Endodermal cell (in vitro differentiated cells): ENCODE results near the gene ZNF513. TPM values are rescaled to one million over a fixed set of nuclear protein-coding genes. Genes with fewer than 3 reads are reported as not detected.
A peak's percentile ranks its signal among the peaks of the same experiment; 100 is the strongest.

ENCODE experiments used
- DNase-seq: peaks from one replicate; pipeline ENCODE4 v3.0.0-alpha.2; 2017
- H3K27ac ChIP-seq: 2 replicates; pipeline ENCODE4 v1.5.1; 2013; ENCODE audit warnings: mild to moderate bottlenecking, low read depth, low read length, moderate library complexity
- H3K27me3 ChIP-seq: 2 replicates; pipeline ENCODE4 v1.6.1; 2013; ENCODE audit warnings: mild to moderate bottlenecking, low read length, moderate library complexity; ENCODE audit not compliant: insufficient read depth, control insufficient read depth, poor library complexity, severe bottlenecking
- H3K36me3 ChIP-seq: 2 replicates; pipeline ENCODE4 v1.7.0; 2013; ENCODE audit warnings: mild to moderate bottlenecking, low read length, moderate library complexity; ENCODE audit not compliant: control insufficient read depth, insufficient read depth
- H3K4me1 ChIP-seq: one replicate; pipeline ENCODE4 v1.7.0; 2013; ENCODE audit warnings: low read length; ENCODE audit not compliant: control insufficient read depth, insufficient read depth
- H3K4me3 ChIP-seq: 2 replicates; pipeline ENCODE4 v1.5.1; 2013; ENCODE audit warnings: mild to moderate bottlenecking, low read length, moderate library complexity
- H3K9ac ChIP-seq: 2 replicates; pipeline ENCODE4 v1.6.1; 2013; ENCODE audit warnings: mild to moderate bottlenecking, low read length, moderate library complexity; ENCODE audit not compliant: poor library complexity, severe bottlenecking; ENCODE audit errors: extremely low read depth
- H3K9me3 ChIP-seq: 2 replicates; pipeline ENCODE4 v1.6.1; 2013; ENCODE audit warnings: mild to moderate bottlenecking, low read length, moderate library complexity; ENCODE audit not compliant: control insufficient read depth
- H3K27ac Mint-ChIP-seq: 2 replicates; pipeline ENCODE4 v1.8.0; 2020; ENCODE audit warnings: mixed read lengths
- H3K27me3 Mint-ChIP-seq: 2 replicates; pipeline ENCODE4 v1.8.0; 2021; ENCODE audit warnings: mild to moderate bottlenecking, mixed read lengths; ENCODE audit not compliant: insufficient read depth
- H3K36me3 Mint-ChIP-seq: 2 replicates; pipeline ENCODE4 v1.8.0; 2020; ENCODE audit warnings: low read depth, mixed read lengths
- H3K4me1 Mint-ChIP-seq: 2 replicates; pipeline ENCODE4 v1.8.0; 2020; ENCODE audit warnings: mixed read lengths
- H3K4me3 Mint-ChIP-seq: 2 replicates; pipeline ENCODE4 v1.8.0; 2020; ENCODE audit warnings: mild to moderate bottlenecking, moderate library complexity, mixed read lengths
- H3K9me3 Mint-ChIP-seq: 2 replicates; pipeline ENCODE4 v1.8.0; 2020; ENCODE audit warnings: mild to moderate bottlenecking, mixed read lengths
- WGBS, 2 experiments: methylation state at CpG; one replicate each; pipeline versions ENCODE4 v1.1.5 to v1.1.7; 2013; ENCODE audit warnings: missing lambda C conversion rate in 2 of 2, mixed read lengths in 1 of 2; ENCODE audit not compliant: insufficient coverage in 1 of 2, insufficient read length in 1 of 2; 5-methylcytosine and 5-hydroxymethylcytosine counted together
- total RNA-seq, 2 donors: library from RNA; stranded (reverse); fragmentation: NEBNext Ultra II Directional in 1 of 2; extraction: Animal tissue kit (Norgen Biotek cat#: 25700) in 1 of 2; gene quantifications; 2 replicates in 1 of 2; 3 replicates in 1 of 2; pipeline ENCODE4 v1.2.1, GENCODE V29; 2021
- TF ChIP-seq, protein P1 (sequence below): fragments of 200-600 bp; sonication (generic); conservative IDR thresholded peaks from 2 replicates; pipeline ENCODE4 v1.5.0; 2021; ENCODE audit warnings: antibody characterized with exemption, mild to moderate bottlenecking

Gene ZNF513
- total RNA-seq, 2 donors from 2014 or later = 30.7 to 32.5 TPM

- no peak overlapping the region for H3K4me3 ChIP-seq
- Mint-ChIP-seq H3K36me3 (no peaks in the 10 kb centered on the region), H3K9me3 (peaks cover 2% of the 10 kb centered on the region), H3K4me1 (no peaks in the 10 kb centered on the region), H3K27ac (no peak overlapping the region), H3K4me3 (no peak overlapping the region), H3K27me3 (peaks cover 1% of the 10 kb centered on the region)
- no peaks in the 10 kb centered on the region for H3K4me1 ChIP-seq
- no peaks in the 10 kb centered on the region for H3K36me3 ChIP-seq
- 90 to 93% methylated on average over 6 of the region's 6 CpGs for WGBS, 2 experiments
- no peaks in the 10 kb centered on the region for H3K9me3 ChIP-seq
- TF ChIP-seq, protein P1, sequence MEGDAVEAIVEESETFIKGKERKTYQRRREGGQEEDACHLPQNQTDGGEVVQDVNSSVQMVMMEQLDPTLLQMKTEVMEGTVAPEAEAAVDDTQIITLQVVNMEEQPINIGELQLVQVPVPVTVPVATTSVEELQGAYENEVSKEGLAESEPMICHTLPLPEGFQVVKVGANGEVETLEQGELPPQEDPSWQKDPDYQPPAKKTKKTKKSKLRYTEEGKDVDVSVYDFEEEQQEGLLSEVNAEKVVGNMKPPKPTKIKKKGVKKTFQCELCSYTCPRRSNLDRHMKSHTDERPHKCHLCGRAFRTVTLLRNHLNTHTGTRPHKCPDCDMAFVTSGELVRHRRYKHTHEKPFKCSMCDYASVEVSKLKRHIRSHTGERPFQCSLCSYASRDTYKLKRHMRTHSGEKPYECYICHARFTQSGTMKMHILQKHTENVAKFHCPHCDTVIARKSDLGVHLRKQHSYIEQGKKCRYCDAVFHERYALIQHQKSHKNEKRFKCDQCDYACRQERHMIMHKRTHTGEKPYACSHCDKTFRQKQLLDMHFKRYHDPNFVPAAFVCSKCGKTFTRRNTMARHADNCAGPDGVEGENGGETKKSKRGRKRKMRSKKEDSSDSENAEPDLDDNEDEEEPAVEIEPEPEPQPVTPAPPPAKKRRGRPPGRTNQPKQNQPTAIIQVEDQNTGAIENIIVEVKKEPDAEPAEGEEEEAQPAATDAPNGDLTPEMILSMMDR = no peak
- no peak for DNase-seq
- no peak overlapping the region for H3K9ac ChIP-seq
- peaks cover 9% of the 10 kb centered on the region for H3K27me3 ChIP-seq
- H3K27ac ChIP-seq = no peak overlapping the region
Observed at GRCh38 chr2:27416151-27416550, 35.6 kb upstream of the ZNF513 start.

- Histone ChIP-seq H3K36me3 (no peaks in the 10 kb centered on the region), H3K4me1 (no peaks in the 10 kb centered on the region), H3K27me3 (peaks cover 9% of the 10 kb centered on the region), H3K9me3 (no peaks in the 10 kb centered on the region), H3K27ac (no peak overlapping the region), H3K4me3 (no peak overlapping the region), H3K9ac (no peak overlapping the region)
- Mint-ChIP-seq H3K36me3 (peaks cover 2% of the 10 kb centered on the region), H3K9me3 (peaks cover 7% of the 10 kb centered on the region), H3K27ac (no peak overlapping the region), H3K4me3 (no peak overlapping the region), H3K27me3 (peaks cover 1% of the 10 kb centered on the region), H3K4me1 (peaks cover 3% of the 10 kb centered on the region)
- 81 to 92% methylated on average over 6 to 7 of the region's 9 CpGs for WGBS, 2 experiments
- no peak for DNase-seq
- TF ChIP-seq, protein P1 = no peak
Observed at GRCh38 chr2:27412419-27413152, 32.1 kb upstream of the ZNF513 start.

- H3K9ac ChIP-seq = peak within 1 kb of the TSS; percentile 80
- peak within 1 kb of the TSS; percentile 84 for H3K27ac Mint-ChIP-seq
Observed at GRCh38 chr2:27409321-27410073, 29.0 kb upstream of the ZNF513 start, which contains the start of gene PPM1G. PPM1G (minus strand) TSS chr2:27409591; CDS start chr2:27409422, 169 bp downstream.

More at GRCh38 chr2:27409321-27410073, 29.0 kb upstream of the ZNF513 start, which contains the start of gene PPM1G:
- H3K9me3 Mint-ChIP-seq = peaks cover 7% of the 10 kb centered on the region
- peaks cover 1% of the 10 kb centered on the region for H3K27me3 Mint-ChIP-seq
- Histone ChIP-seq H3K4me3 (peak within 1 kb of the TSS; percentile 94), H3K36me3 (peaks cover 13% of the 10 kb centered on the region), H3K4me1 (no peaks in the 10 kb centered on the region), H3K27me3 (peaks cover 9% of the 10 kb centered on the region), H3K9me3 (no peaks in the 10 kb centered on the region), H3K27ac (peak within 1 kb of the TSS; percentile 84)
- 4 to 5% methylated on average over 51 to 82 of the region's 82 CpGs for WGBS, 2 experiments
- H3K4me1 Mint-ChIP-seq = peaks cover 12% of the 10 kb centered on the region
- TF ChIP-seq, protein P1 = no peak
- DNase-seq = peak; percentile 98
- H3K36me3 Mint-ChIP-seq = peaks cover 20% of the 10 kb centered on the region
- H3K4me3 Mint-ChIP-seq = peak within 1 kb of the TSS; percentile 78
